HG02852 (cell line): ENCODE measurements around the gene XRN2.
A peak's percentile ranks its signal among the peaks of the same experiment; 100 is the strongest.

Experiments used
- ATAC-seq: cut with Tn5 transposase; IDR thresholded peaks from one replicate; pipeline ENCODE4 v1.9.1; 2021; ENCODE audit warnings: mild to moderate bottlenecking, moderate library complexity; ENCODE audit not compliant: unreplicated experiment

The XRN2 gene, protein sequence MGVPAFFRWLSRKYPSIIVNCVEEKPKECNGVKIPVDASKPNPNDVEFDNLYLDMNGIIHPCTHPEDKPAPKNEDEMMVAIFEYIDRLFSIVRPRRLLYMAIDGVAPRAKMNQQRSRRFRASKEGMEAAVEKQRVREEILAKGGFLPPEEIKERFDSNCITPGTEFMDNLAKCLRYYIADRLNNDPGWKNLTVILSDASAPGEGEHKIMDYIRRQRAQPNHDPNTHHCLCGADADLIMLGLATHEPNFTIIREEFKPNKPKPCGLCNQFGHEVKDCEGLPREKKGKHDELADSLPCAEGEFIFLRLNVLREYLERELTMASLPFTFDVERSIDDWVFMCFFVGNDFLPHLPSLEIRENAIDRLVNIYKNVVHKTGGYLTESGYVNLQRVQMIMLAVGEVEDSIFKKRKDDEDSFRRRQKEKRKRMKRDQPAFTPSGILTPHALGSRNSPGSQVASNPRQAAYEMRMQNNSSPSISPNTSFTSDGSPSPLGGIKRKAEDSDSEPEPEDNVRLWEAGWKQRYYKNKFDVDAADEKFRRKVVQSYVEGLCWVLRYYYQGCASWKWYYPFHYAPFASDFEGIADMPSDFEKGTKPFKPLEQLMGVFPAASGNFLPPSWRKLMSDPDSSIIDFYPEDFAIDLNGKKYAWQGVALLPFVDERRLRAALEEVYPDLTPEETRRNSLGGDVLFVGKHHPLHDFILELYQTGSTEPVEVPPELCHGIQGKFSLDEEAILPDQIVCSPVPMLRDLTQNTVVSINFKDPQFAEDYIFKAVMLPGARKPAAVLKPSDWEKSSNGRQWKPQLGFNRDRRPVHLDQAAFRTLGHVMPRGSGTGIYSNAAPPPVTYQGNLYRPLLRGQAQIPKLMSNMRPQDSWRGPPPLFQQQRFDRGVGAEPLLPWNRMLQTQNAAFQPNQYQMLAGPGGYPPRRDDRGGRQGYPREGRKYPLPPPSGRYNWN

DNA sequence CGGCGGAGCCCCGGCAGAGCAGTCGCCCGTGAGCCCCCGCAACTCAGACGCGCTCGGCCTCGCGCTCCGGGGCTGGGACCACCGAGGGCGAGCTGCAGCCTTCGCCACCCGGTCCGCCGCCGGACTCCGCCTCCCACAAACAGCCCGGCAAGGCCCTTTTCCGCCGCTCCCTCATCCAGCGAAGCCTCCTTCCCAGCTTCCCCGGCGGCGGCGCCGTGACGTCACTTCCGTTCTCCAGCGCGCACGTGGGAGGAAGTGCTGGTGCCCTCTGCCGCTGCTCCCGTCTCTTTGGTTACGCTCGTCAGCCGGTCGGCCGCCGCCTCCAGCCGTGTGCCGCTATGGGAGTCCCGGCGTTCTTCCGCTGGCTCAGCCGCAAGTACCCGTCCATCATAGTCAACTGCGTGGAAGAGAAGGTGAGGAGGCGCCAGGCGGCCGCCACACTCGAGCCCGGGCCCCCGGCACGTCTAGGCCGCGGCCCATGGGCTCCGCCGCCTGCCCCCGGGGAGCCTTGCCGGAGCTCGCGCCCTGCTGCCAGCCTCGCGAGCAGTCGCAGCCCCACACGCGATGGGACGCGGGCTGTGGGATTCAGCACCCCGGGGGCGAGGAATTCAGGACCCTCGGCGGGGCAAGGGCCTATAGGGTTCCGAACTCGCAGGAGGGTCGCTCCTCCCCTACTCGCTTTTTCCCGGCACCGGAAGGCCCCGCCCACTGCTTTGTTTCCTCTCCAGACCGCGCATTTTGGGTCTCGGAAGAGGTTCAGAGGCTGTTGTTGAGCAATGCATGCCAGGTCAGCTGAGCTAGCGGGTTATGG, at the start of gene XRN2:
Gene XRN2 (plus strand): TSS at position 271 of the 811 bp plus-strand sequence. CDS start 68 bp downstream, at position 339.
- peak; percentile 89 for ATAC-seq

GRCh38 chr20:21257192-21257591, 45.9 kb upstream of the XRN2 start:
- ATAC-seq: no peak

DNA sequence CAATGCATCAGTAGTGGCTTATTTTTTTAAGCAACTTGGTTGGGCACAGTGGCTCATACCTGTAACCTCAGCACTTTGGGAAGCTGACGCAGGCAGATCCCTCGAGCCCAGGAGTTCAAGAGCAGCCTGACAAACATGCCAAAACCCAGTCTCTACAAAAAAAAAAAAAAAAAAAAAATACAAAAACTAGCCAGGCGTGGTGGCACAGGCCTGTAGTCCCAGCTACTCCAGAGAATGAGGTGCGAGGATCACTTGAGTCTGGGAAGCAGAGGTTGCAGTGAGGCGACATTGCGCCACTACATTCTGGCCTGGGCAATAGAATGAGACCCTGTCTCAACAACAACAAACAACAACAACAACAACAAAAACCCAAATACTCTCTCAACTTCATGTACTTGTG, 44.7 kb upstream of the XRN2 start:
- no peak for ATAC-seq

DNA sequence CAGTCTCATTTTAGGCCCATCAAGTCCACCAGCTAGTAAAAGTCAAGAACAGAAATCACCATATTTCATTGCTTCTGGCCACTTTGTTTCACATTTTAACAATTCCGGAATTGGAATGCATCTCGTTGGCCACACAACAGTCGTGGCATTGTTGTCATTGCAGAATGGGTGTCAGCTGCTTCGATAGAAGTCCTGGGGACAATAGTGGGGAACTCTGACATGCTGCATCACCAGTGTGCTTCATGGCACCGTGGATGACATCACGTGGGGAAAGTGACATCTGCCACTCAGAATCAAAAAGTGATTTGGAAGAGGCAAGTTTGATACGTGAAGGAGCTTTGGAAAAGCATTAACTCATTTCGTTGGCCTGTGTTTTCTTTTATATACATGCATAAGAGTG, 43.8 kb upstream of the XRN2 start:
- no peak for ATAC-seq

DNA sequence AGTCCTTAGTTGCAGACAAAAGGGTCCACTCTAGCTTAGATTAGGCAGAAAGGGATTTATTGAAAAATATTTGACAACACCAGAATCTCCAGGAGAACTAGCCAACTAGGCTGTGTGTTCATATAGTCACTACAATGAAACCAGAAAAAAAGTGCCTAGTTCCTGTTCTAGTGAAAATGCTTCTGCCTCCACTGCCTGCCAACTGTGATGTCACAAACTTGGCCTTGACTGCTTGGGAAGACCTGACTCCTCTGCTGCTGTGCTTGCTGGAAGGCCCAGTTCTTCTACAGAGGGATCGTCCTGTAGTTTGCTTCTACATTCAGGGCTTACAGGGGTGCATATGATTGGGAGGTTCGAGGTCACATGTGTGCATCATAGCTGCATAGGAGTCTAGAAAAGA, 40.3 kb upstream of the XRN2 start:
- no peak for ATAC-seq

GRCh38 chr20:21265261-21266190, 37.6 kb upstream of the XRN2 start:
- ATAC-seq: no peak

DNA sequence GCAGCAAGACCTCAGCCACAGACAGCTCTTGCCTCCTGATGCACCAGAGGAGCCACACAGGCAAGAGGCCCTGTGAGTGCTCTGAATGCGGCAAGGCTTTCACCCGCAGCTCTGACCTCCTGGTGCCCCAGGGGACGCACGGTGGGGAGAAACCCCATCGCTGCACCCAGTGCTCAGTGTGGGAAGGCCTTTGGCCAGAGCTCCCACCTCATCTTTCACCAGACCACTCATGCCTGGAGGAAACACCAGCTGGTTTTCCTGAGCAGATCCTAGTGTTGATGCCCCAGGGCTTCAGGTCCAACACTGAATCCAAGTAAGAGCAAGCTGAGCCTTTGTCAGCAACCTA, 37.0 kb upstream of the XRN2 start:
- ATAC-seq: no peak

- no peak for ATAC-seq
These were observed 33.4 kb upstream of the XRN2 start for GRCh38 chr20:21269772-21270171.

DNA sequence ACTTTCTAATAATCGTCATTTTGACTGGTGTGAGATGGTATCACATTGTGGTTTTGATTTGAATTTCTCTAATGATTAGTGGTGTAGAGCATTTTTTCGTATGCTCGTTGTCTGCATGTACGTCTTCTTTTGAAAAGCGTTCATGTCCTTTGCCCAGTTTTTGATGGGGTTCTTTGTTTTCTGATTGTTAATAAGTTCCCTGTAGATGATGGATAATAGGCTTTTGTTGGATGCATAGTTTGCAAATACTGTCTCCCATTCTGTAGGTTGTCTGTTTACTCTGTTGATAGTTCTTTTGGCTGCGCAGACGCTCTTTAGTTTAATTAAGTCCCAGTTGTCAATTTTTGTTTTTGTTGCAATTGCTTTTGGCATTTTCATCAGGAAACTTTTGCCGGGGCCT, 32.3 kb upstream of the XRN2 start:
- ATAC-seq: no peak

GRCh38 chr20:21272279-21272678, 30.9 kb upstream of the XRN2 start:
- ATAC-seq: peak; percentile 74

GRCh38 chr20:21272679-21273078, 30.5 kb upstream of the XRN2 start:
- peak; percentile 74 for ATAC-seq

DNA sequence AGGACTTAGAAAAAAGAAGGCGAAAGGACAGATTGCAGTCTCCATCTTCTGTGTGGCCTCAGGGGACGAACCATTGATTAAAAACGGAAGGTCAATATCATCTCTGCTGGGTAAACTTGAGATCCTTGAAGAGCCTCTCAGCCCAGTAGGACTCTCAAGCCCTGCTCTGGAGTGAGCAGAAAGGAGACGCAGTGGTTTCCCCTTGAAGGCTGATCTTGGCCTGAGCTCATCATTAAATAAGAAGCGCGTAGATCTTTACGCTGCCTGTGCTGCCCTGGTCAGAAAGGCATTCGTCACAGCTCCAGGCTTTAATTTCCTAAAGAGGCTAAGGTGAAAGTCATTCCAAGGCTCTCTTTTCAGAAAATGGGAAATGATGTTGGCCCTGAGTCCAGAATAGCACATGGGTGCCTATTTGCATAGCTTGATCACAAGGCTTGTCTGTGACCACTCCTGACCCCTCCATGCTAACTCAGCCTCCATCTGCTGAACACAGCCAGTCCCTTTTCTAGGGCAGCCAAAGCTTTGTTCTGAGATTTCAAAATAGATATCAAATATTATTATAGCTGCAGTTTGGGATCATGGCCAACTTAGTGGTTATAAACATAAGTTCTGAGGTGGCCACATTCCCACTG, 29.3 kb upstream of the XRN2 start:
- ATAC-seq: no peak

- ATAC-seq: no peak
These were observed 24.3 kb upstream of the XRN2 start for GRCh38 chr20:21278829-21279228.

DNA sequence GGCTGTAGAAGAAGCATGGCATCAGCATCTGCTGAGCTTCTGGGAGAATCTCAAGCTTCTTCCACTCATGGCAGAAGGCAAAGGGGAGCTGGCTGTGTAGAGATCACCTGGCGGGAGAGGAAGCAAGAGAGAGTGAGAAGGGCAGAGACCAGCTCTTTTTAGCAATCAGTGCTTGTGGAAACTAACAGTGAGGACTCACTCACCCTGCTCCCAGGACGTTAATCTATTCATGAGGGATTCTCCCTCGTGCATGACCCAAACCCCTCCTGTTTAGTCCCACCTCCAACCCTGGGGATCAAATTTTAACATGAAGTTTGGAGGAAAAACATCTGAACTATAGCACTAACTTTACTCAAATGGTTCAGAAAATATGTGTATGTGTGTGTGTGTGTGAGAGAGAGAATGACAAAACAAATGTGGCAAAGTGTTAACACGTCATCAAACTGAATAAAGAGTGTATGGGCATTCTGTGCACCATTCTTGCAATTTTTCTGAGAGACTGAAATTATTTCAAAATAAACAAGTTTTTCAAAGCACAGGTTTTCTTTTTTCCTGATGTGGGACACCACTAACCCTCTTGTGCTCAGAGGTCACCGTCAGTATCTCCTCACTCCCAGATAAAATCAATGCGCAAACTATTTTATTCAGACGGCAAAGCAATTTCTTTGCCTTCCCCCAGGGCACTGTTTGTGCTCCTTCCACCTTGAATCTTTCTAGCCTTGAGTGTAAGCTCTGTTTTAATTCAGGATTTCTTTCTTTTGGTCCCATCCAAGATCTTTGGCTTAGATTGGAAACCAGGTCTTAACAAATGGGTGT, 23.2 kb upstream of the XRN2 start:
- no peak for ATAC-seq

GRCh38 chr20:21280522-21281016, 22.6 kb upstream of the XRN2 start:
- peak; percentile 89 for ATAC-seq

- ATAC-seq: no peak
These were observed 16.4 kb upstream of the XRN2 start for GRCh38 chr20:21286775-21287174.

GRCh38 chr20:21288587-21289370, 14.4 kb upstream of the XRN2 start:
- ATAC-seq: no peak

- ATAC-seq: no peak
These were observed 13.5 kb upstream of the XRN2 start for GRCh38 chr20:21289651-21290050.
